ENCODE measurements around the gene FLRT3. TPM values are rescaled to one million over a fixed set of nuclear protein-coding genes. Genes with fewer than 3 reads are reported as not detected.

The FLRT3 gene
- total and polyA plus RNA-seq, 2 donors (not counting 1 experiment from before 2014, with no cell fraction given): not detected

DNA sequence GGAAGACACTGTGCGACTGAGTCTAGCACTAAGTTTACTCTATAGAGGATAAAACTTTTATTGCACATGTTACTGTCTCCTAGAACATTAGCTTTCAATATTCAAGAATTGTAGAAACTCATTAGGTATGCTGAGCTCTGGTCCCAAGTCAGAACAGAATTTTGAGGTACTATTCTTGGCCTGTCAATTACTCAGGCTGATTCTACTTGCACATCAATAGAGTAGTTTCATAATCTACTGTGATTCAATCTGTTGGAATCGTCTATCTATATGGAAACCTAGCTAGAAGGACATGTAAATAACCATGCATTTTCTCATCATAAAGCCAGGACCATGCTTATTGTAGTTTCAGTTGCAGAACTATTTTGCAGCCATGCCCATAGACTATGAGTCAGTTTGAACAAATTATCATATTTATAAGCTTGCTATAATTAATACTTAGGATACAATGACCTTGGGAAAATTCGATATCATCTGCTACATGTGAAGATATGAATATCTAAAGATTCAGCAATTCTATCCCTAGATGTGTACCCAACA lies 41.6 kb downstream of the FLRT3 start:
- no peaks in the 10 kb centered on the region for H3K9me3 ChIP-seq (ENCODE audit: control extremely low read depth in 1 of 3, control insufficient read depth in 2 of 3, insufficient read depth in 1 of 3, low read length in 2 of 3)
- ATAC-seq (ENCODE audit: low read depth) (no peak), DNase-seq (no peak)
- H3K36me3 ChIP-seq (replicated peaks in 1 of 2; ENCODE audit: control extremely low read depth in 1 of 2, control insufficient read depth in 1 of 2, extremely low read depth in 1 of 2, insufficient read depth in 2 of 2, low read length in 1 of 2): no peaks in the 10 kb centered on the region
- WGBS (ENCODE audit: insufficient coverage): 60% methylated on average over 1 of the region's 3 CpGs
- intact Hi-C loops (cut with micrococcal nuclease): no loop called here
- H3K27ac ChIP-seq (ENCODE audit: low read length in 2 of 2): no peak overlapping the region
- H3K4me2 ChIP-seq (replicated peaks; ENCODE audit: low read depth, low read length, poor library complexity, severe bottlenecking): no peak overlapping the region
- ChIA-PET CTCF (no interaction called here), POLR2A (no interaction called here)
- H3K4me1 ChIP-seq (ENCODE audit: control insufficient read depth in 2 of 2, insufficient read depth in 2 of 2, low read length in 2 of 2): no peaks in the 10 kb centered on the region
- no peaks in the 10 kb centered on the region for H3K79me2 ChIP-seq (ENCODE audit: control insufficient read depth, insufficient read depth, low read length)
- Mint-ChIP-seq H3K4me1 (no peaks in the 10 kb centered on the region), H3K9me3 (ENCODE audit: insufficient read depth) (no peaks in the 10 kb centered on the region), H3K27me3 (no peaks in the 10 kb centered on the region), H3K27ac (no peak overlapping the region), H3K4me3 (no peak overlapping the region)
- no peak overlapping the region for H2AFZ ChIP-seq (ENCODE audit: insufficient read depth, low read depth, low read length, poor library complexity, severe bottlenecking)
- no peak overlapping the region for H3K4me3 ChIP-seq (ENCODE audit: control extremely low read depth in 1 of 5, extremely low read depth in 1 of 5, insufficient read depth in 1 of 5, low read depth in 2 of 5, low read length in 4 of 5)
- no peaks in the 10 kb centered on the region for H4K20me1 ChIP-seq (ENCODE audit: control insufficient read depth, insufficient read depth, low read length, poor library complexity, severe bottlenecking)
- H3K9ac ChIP-seq (ENCODE audit: low read length): no peak overlapping the region
- TF ChIP-seq, protein P1, sequence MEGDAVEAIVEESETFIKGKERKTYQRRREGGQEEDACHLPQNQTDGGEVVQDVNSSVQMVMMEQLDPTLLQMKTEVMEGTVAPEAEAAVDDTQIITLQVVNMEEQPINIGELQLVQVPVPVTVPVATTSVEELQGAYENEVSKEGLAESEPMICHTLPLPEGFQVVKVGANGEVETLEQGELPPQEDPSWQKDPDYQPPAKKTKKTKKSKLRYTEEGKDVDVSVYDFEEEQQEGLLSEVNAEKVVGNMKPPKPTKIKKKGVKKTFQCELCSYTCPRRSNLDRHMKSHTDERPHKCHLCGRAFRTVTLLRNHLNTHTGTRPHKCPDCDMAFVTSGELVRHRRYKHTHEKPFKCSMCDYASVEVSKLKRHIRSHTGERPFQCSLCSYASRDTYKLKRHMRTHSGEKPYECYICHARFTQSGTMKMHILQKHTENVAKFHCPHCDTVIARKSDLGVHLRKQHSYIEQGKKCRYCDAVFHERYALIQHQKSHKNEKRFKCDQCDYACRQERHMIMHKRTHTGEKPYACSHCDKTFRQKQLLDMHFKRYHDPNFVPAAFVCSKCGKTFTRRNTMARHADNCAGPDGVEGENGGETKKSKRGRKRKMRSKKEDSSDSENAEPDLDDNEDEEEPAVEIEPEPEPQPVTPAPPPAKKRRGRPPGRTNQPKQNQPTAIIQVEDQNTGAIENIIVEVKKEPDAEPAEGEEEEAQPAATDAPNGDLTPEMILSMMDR (IDR thresholded peaks at IDR 0.05): no peak
- no peak for TF ChIP-seq EZH2 (IDR thresholded peaks at IDR 0.05; ENCODE audit: borderline replicate concordance, insufficient read depth, low read depth, low read length, poor library complexity, severe bottlenecking)
- no peaks in the 10 kb centered on the region for H3K27me3 ChIP-seq (replicated peaks in 1 of 4; ENCODE audit: control extremely low read depth in 1 of 4, control insufficient read depth in 3 of 4, insufficient read depth in 4 of 4, low read length in 3 of 4)

DNA sequence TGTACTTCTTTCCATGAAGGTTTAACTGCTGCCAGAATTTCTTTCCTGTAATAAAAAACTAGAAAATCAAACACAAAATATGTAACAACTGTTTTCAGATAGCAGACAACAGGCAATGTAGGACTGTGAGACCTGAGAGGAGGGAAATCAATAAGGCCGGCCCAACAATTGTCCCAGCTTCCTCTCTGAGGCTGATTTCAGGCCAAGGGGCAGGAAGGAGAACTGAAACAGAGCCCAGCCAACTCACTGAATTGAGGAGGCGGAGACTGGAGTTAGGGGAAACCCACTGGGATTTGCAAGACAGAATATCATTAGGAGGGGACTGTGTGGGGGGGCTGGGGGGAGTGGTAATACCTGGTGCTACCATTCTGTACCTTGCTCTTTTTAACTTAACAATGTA lies 42.2 kb downstream of the FLRT3 start:
- H3K9me3 Mint-ChIP-seq (ENCODE audit: insufficient read depth): no peaks in the 10 kb centered on the region
- WGBS (ENCODE audit: insufficient coverage): 18% methylated on average over 2 of the region's 2 CpGs
- Histone ChIP-seq H4K20me1 (ENCODE audit: control insufficient read depth, insufficient read depth, low read length, poor library complexity, severe bottlenecking) (no peaks in the 10 kb centered on the region), H3K36me3 (replicated peaks in 1 of 2; ENCODE audit: control extremely low read depth in 1 of 2, control insufficient read depth in 1 of 2, extremely low read depth in 1 of 2, insufficient read depth in 2 of 2, low read length in 1 of 2) (no peaks in the 10 kb centered on the region), H3K27me3 (replicated peaks in 1 of 4; ENCODE audit: control extremely low read depth in 1 of 4, control insufficient read depth in 3 of 4, insufficient read depth in 4 of 4, low read length in 3 of 4) (no peaks in the 10 kb centered on the region), H2AFZ (ENCODE audit: insufficient read depth, low read depth, low read length, poor library complexity, severe bottlenecking) (no peak overlapping the region), H3K4me3 (ENCODE audit: control extremely low read depth in 1 of 5, extremely low read depth in 1 of 5, insufficient read depth in 1 of 5, low read depth in 2 of 5, low read length in 4 of 5) (no peak overlapping the region), H3K9ac (ENCODE audit: low read length) (no peak overlapping the region), H3K4me1 (ENCODE audit: control insufficient read depth in 2 of 2, insufficient read depth in 2 of 2, low read length in 2 of 2) (no peaks in the 10 kb centered on the region), H3K4me2 (replicated peaks; ENCODE audit: low read depth, low read length, poor library complexity, severe bottlenecking) (no peak overlapping the region), H3K9me3 (ENCODE audit: control extremely low read depth in 1 of 3, control insufficient read depth in 2 of 3, insufficient read depth in 1 of 3, low read length in 2 of 3) (no peaks in the 10 kb centered on the region), H3K79me2 (ENCODE audit: control insufficient read depth, insufficient read depth, low read length) (no peaks in the 10 kb centered on the region), H3K27ac (ENCODE audit: low read length in 2 of 2) (no peak overlapping the region)
- H3K4me3 Mint-ChIP-seq: no peak overlapping the region
- CTCF ChIA-PET: no interaction called here
- H3K27me3 Mint-ChIP-seq: no peaks in the 10 kb centered on the region
- H3K27ac Mint-ChIP-seq: no peak overlapping the region
- no peaks in the 10 kb centered on the region for H3K4me1 Mint-ChIP-seq
- ATAC-seq (ENCODE audit: low read depth) (no peak), DNase-seq (no peak)
- intact Hi-C loops (cut with micrococcal nuclease): no loop called here
- POLR2A ChIA-PET: no interaction called here
- TF ChIP-seq EZH2 (IDR thresholded peaks at IDR 0.05; ENCODE audit: borderline replicate concordance, insufficient read depth, low read depth, low read length, poor library complexity, severe bottlenecking): no peak
- TF ChIP-seq, protein P1 (IDR thresholded peaks at IDR 0.05): no peak

Measured in B cell (primary cell).